NOMO-1 (cell line): ENCODE results near the gene OR52K2.
"Not testable (repeated sequence)": the region's sequence is repeated elsewhere in the genome, so short reads cannot be mapped to it uniquely, and the experiment has no call there.

Source experiments
- DNase-seq, 2 experiments: peaks; one replicate each; lab custom pipeline; 2025; ENCODE audit not compliant: unreplicated experiment in 2 of 2; lab: John Stamatoyannopoulos, UW

Gene OR52K2

DNA sequence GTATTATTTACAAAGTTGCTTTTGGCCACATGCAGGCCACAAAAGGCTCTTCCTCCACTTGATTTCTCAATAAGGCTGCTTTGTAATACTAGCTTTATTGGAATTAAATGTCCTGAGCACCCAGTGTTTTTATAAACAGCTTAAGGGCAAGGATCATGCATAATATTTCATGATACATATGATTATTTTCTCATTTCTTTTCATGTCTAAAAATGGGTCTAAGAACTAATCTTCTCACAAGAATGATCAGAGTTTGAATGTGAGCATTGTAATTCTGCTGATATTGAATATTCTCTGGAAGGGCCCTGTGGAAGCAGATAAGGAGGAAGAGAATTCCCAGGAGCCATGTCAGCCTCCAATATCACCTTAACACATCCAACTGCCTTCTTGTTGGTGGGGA is at the start of gene OR52K2:
Gene OR52K2 (plus strand): TSS at position 301 of the 400 bp plus-strand sequence. CDS start 45 bp downstream, at position 346.
- no peak for DNase-seq

DNA sequence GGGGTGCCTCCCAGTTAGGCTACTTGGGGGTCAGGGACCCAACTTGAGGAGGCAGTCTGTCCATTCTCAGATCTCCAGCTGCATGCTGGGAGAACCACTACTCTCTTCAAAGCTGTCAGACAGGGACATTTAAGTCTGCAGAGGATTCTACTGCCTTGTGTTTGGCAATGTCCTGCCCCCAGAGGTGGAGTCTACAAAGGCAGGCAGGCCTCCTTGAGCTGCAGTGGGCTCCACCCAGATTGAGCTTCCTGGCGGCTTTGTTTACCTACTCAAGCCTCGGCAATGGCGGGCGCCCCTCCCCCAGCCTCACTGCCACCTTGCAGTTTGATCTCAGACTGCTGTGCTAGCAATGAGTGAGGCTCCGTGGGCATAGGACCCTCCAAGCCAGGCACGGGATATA is 42.9 kb upstream of the OR52K2 start:
- not testable (repeated sequence) for DNase-seq

DNA sequence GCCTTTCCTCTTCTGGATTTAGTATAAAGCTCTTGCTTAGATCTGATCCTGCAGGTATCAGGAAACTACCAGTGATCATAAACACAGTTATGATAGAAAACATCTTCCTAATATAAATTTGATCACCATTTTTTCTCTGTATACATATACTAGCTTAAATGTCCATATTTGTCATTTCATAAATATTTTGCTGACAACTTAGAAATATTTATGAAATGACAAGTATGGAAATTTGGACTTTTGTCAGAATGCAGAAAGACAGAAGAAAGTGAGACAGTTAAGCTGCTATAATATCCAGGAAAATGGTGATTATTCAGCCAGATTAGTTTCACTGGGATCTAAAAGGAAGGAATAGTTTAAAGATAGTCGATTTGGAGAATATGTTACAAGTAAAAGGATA is 32.8 kb upstream of the OR52K2 start:
- DNase-seq = no peak

DNA sequence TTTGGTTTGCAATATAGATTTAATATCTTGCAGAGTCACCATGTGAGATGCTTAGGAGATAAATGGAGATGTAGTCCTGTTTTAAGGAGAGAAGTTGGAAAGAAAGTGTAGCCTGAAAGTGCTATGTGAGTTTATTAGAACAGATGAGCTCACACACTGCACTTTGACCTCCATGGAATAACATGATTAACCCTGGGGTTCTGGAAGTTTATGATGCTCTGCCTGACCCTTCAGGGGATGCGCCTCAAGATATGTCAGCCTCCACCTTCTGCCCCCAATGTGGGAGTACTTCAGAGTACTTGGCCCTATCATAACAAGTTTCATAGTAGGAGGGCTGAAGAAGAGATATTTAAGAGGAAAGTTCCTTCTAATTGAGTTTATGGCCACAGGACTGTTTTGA is 32.3 kb upstream of the OR52K2 start:
- no peak for DNase-seq

DNA sequence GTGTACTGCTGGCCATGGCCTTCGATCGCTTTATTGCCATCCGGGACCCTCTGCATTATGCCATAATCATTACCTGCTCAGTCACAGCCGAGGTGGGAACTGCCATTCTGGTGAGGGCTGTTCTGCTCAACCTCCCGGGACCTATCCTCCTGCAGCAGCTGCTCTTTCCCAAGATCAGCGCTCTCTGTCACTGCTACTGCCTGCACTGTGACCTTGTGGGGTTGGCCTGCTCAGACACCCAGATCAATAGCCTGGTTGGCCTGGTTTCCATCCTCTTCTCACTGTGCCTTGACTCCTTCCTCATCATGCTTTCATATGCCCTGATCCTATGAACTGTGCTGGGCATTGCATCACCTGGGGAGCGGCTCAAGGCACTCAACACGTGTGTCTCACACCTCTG is 30.7 kb upstream of the OR52K2 start:
- DNase-seq = no peak

DNA sequence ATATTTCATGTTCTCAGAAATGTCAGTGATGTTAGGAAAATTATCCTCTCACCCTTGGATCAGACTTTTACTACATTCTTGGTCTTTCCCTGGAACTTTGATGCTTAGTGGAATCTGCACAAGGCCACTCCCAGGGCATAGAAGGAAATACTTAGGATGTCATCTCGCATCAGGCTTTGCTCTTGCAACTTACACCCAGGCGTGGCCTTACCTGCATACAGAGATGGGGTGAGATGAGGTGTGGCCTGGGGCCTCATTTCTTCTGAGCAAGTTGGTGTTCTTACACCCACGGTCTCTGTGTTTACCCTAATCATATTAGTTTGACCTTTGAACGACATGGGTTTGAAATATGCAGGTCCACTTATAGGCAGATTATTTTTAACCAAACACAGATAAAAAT is 19.0 kb upstream of the OR52K2 start:
- no peak for DNase-seq

DNA sequence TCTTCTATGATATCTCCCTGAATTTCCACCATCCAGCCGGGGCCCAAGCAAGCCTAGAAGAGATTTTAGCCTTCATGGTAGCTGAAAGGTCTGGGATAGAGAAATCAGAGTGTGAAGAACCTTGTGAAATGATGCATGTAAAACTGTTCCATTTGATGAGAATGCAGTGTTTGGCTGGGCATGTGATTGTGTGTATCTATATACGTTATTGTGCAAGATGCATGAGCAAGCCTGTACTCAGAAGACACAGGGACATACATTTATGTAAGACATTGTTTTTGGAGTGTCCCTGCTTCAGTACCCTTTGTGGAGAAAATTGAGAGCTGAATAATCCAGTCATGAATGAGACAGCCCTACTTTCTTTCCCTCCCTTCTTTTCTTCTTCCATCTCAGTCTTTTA is 15.2 kb upstream of the OR52K2 start:
- peak in 1 of 2 experiments; percentile 71 for DNase-seq

DNA sequence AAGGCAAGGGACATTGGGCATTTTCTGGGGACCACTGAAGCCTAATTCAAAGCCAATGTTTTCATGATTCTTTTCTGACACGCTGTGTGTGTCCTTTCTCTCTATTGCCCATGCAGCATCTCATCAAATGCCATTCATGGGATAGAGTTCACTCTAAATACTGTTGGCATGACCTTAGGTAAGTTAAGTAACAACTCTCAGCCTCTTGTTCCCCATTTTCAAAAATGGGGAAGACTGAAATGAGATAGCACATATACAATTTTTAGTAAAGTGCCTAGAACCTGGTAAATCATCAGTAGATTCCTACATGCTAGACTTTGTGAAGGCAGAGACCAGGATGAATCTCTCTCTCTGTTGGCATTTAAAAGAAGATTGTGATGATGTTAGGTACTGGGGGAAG is 12.7 kb upstream of the OR52K2 start:
- DNase-seq = peak in 1 of 2 experiments; percentile 29

DNA sequence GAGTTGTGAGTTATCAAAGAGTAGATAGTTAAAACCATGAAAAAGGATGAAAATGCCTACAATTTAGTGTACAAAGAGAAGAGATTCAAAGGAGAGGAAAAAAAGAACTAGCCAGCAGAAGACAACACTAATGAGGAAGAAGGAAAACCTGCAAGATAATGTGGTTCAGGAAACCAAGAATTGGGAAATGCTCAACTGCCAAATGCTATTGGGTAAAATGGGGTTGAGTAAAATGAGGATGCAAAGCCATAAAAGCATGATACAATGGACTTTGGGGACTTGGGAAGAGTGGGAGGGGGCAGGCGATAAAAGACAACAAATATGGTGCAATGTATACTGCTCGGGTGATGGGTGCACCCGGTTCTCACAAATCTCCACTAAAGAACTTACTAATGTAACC is 7.6 kb upstream of the OR52K2 start:
- DNase-seq = peak; percentile 80

DNA sequence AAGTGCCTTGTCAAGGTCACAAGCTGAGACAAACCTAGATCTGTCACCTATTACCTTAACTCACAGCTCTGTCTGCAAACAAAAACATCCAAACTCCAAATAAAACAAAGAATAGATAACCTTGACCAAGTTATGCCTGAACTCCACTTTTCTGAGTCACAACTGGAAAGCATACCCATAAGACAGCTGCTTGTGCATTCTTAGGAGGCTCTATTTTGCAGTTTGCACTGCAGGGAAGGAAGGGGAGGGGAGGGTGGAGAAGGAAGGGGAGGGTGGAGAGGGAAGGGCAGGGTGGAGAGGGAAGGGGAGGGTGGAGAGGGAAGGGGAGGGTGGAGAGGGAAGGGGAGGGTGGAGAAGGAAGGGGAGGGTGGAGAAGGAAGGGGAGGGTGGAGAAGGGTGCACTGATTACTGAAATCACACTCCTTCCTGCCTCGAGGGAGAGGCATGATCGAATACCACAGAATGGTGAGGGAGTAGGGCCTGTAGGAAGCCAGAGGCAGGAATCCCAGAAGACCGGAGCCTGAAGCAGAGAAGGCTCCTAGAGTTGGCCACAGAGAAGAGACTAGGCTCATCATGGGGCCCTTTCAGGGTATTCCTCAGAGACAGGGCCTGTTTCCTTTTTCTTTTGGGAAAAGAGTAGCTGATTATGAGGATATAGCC is 5.7 kb upstream of the OR52K2 start:
- no peak for DNase-seq

DNA sequence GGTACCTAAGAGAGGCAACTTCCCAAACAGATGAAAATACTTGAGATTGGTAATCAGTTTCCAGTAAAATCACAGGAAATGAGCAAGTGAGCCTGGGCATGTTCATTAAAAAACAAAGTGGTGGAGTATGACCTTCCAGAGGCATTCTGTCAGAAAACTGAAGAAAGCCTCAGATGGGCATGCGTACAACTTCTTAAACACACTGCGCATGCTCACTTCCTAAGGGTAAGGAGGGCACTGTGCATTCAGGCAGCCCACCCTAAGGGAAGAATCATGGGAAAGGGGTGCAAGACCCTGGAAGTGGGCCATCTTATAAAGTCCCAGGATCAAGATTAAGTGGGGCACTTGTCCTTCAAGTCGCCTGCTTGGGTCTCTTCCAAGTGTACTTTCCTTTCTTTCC is 4.0 kb downstream of the OR52K2 start:
- no peak for DNase-seq

DNA sequence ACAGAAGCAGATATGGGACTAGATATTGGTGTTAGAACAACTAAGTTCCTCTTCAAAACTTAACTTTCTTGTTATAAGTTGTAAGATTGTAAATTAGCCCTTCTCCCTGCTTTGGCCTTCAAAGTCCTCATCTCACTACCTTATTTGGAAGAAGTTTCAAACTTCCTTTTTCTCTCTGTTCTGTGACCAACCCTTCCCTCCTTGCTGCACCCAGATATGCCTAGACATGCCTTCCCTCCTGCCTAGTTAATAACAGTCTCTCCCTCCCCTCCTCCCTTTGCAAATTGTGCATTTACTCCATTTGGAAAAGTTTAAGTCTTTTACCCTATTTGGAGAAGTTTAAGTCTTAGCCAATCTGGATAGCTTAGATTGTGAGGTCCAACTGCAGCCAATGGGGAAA is 4.9 kb downstream of the OR52K2 start:
- peak in 1 of 2 experiments; percentile 8 for DNase-seq

DNA sequence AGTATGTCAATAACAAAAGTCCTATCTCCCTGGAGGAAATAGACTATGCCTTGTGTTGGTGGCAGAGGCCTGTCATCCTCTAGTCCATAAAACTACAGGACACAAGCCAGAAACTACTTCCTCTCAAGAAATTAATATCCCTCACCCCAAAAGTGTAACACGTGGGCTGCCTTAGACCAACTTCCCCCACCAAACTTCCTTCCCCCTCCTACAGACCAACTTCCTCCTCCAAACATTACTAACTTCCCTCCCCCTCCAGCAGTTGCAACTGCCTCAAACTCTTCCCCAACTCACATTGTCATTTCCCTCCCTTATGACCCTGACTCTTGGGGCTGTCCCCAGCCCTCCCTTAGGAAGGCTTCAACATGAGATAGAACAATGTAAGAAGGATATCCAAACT is 6.3 kb downstream of the OR52K2 start:
- DNase-seq = peak; percentile 93 to 96

DNA sequence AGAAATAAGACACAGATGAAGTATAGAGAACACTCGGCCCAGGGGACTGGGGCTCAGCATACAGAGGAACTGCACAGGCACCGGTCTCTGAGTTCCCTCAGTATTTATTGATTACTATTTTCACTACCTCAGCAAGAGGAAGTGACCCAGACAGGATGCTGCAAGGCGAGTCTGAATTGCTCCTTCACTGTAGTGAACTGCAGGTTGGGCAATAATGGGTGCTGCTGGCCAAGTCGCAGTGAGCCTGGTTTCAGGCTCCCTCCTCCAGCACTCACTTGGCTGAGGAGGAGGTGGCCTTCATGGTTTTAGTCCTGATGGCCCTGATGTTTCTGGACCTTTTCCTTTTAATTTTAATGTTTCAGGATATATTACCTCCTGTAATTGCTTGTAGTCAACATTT is 10.4 kb downstream of the OR52K2 start:
- DNase-seq = peak; percentile 76 to 89

DNA sequence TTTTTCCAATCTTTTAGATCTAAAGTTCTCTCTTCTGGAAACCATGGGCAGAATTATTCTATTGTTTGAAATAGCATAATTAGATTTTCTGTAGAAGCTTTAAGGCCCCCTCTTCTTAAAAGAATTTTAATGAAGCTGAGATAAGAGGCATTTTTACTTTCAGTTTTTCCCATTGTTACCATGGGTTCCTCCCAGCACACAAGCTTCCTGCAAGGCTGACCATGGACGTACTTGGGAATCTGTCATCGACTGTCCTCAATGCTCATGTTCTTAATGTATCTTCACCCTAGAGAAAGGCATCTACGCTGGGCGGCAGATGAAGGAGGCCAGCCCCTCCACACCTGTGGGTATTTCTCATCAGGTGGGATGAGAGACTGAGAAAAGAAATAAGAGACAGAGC is 11.1 kb downstream of the OR52K2 start:
- no peak for DNase-seq

DNA sequence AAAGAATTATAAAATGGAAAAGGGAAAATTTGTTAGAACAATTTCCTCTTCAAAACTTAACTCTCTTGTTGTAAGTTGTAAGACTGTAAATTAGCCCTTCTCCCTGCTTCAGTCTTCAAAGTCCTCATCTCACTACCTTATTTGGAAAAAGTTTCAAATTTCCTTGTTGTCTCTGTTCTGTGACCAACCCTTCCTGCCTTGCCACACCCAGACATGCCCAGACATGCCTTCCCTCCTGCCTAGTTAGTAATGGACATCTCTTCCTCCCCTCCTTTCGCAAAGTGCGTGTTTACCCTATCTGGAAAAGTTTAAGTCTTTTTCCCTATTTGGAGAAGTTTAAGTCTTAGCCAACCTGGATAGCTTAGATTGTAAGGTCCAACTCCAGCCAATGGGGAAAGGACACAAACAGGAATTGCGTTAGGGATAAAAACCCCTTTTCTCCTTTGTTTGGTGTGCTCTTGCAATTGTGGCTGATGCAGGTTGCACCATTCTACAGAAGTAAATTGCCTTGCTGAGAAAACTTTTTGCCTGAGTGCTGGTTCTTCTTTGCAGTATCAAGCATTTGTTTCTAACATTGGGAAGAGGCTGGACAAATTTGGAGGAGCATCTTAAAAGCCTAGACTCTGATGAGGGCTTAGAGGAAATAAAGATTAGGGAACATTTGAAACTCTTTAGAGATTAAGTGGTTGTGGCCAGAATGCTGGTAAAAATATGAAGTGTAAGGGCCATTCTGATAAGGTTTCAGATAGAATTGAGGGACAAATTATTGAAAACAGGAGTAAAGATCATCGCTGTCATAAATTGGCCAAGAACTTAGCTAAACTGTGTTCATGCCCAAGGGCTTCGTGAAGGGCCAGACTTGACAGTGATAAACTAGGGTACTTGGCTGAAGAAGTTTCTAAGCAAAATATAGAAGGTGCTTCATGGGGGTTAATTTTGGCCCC is 15.4 kb downstream of the OR52K2 start:
- no peak for DNase-seq

DNA sequence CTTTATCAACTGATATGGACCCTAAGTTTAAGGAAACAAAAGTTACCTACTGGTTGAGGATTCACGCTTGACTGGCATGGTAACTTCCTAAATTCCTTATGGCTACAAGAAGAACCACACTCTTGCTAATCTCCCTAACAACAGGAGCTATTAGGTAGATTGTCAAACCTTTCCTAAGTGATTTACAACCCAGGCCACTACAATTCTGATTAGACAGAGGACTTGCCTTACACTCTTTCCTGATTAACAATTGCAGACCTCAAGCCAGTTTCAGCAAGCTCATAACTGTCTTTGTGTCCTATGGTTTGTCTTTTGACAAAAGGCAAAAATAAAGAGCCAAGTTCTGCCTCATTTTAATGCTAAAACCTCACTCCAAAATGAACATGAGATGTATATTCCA is 16.3 kb downstream of the OR52K2 start:
- DNase-seq = no peak

DNA sequence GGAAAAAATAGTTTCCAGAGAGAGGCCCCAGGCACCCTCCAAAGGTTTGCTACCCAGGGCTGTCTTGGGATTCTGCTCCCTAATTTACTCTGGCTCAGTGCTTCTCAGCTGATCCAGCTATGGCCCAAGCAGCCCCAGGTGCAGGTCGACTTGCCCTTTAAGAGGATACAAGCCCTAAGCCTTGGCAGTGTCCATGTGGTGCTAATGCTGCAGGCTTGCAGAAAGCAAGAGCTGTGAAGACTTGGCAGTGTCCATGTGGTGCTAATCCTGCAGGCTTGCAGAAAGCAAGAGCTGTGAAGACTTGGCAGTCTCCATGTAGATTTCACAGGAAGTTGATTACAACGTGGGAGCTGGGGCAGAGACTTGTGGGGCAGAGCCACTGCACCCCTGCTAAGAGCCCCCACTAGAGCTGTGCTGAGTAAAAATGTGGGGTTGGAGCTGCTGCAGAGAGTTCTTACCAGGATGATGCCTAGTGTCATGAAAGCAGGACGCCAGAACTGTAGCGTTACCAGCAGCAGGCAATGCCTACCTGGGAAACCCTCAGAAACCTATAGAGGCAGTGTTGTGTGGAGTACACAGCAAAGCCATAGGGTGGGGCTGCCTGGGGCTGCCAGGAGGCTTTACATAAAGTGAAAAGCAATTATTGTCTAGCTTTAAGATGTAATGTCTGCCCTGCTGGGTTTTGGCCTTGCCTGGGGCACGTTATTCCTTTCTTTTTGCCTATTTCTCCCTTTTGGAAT is 17.2 kb downstream of the OR52K2 start:
- no peak for DNase-seq

DNA sequence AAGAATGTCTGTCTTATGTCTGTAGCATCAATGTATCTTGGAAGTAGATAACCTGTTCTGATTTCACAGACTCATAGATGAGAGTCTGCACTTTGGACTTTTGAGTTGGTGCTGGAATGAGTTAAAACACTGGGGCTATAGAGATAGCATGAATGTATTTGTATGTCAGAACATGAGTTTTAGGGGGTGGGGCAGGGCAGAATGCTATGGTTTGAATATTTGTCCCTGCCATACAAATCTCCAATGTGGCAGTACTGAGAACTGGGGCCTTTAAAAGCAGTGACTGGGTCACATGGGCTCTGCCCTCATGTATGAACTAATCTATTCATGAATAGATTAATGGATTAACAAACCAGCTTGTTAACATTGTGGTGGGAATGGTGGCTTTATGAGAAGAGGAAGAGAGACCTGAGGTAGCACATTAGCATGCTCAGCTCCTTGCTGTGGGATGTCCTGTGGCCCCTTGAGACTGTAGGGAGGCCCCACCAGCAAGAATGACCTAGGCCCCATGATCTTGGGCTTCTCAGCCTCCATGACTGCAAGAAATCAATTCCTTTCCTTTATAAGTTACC is 17.9 kb downstream of the OR52K2 start:
- peak in 1 of 2 experiments; percentile 42 for DNase-seq

DNA sequence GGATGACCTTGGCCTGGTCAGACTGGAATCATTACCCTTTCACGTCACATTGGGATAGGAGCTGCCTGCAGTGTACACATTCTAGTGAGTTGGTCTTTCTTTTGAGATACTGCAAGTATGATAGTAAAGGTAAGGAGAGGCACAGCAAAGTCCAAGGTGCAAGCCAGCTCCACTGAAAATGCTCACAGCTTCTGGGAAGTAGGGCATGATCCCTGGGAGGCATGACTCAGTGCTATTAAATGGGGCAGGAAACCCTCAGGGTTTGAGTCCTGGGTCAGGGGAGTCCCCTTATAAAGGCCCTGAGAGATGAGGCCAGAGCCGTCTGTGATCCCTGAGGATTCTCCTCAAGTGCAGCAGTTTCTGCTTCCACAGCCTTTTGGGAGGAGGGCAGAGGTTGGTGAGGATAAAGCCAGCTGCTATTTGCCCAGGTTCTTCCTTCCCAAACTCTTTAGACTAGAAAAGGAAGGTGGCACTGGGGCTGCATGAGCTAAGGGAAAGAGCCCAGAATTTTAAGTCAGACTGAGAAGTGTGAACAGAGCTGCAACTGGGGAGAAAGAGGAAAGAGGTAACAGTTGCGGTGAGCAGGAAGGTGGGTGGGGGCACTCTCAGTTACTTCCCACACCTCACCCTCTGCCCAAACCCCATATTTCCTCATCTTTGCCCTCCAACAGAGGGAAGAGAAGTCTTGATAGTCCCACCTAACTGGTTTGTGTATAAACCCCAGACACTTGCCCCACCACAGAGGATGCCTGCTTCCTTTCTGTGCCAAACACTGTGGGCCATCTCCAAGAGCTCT is 18.9 kb downstream of the OR52K2 start:
- DNase-seq = peak; percentile 61 to 67
